Activated T-helper 1 cell treated with anti-CD3 and anti-CD28 coated beads, Interleukin-12 subunit alpha, Interleukin-12 subunit beta, Interleukin-2, Interleukin-4 antibody, amounts not matched to agents 30 ng/mL and 10 ng/mL and 1 ng/mL, durations not matched to agents 14 hours and 24 hours and 36 hours (primary cell): ENCODE data around the gene EPS8L1. TPM values are rescaled to one million over a fixed set of nuclear protein-coding genes. Genes with fewer than 3 reads are reported as not detected.
A peak's percentile ranks its signal among the peaks of the same experiment; 100 is the strongest.

Experiments used
- DNase-seq: peaks from one replicate; pipeline ENCODE4 v3.0.0; 2021; ENCODE audit warnings: low spot score
- H3K27ac Mint-ChIP-seq: one replicate; pipeline ENCODE4 v1.8.0; 2021; ENCODE audit warnings: mild to moderate bottlenecking, mixed read lengths
- H3K27me3 Mint-ChIP-seq: one replicate; pipeline ENCODE4 v1.8.0; 2022; ENCODE audit warnings: mild to moderate bottlenecking, moderate library complexity, mixed read lengths; ENCODE audit not compliant: insufficient read depth
- H3K36me3 Mint-ChIP-seq: one replicate; pipeline ENCODE4 v1.8.0; 2021; ENCODE audit warnings: low read depth, mixed read lengths
- H3K4me1 Mint-ChIP-seq: one replicate; pipeline ENCODE4 v1.8.0; 2021; ENCODE audit warnings: low read depth, mixed read lengths
- H3K4me3 Mint-ChIP-seq: one replicate; pipeline ENCODE4 v1.8.0; 2021; ENCODE audit warnings: mild to moderate bottlenecking, moderate library complexity, mixed read lengths
- H3K9me3 Mint-ChIP-seq: one replicate; pipeline ENCODE4 v1.8.0; 2021; ENCODE audit warnings: mixed read lengths
- intact Hi-C: fragments of 100-400 bp; cut with micrococcal nuclease; formaldehyde crosslinking; loops from one replicate; pipeline ENCODE4 v1.15.1; 2024
- total RNA-seq: library from RNA; stranded (reverse); gene quantifications from 2 replicates; pipeline ENCODE4 v1.2.3, GENCODE V29; 2022

Gene EPS8L1
- total RNA-seq, 1 donor from 2014 or later = 6.0 TPM

DNA sequence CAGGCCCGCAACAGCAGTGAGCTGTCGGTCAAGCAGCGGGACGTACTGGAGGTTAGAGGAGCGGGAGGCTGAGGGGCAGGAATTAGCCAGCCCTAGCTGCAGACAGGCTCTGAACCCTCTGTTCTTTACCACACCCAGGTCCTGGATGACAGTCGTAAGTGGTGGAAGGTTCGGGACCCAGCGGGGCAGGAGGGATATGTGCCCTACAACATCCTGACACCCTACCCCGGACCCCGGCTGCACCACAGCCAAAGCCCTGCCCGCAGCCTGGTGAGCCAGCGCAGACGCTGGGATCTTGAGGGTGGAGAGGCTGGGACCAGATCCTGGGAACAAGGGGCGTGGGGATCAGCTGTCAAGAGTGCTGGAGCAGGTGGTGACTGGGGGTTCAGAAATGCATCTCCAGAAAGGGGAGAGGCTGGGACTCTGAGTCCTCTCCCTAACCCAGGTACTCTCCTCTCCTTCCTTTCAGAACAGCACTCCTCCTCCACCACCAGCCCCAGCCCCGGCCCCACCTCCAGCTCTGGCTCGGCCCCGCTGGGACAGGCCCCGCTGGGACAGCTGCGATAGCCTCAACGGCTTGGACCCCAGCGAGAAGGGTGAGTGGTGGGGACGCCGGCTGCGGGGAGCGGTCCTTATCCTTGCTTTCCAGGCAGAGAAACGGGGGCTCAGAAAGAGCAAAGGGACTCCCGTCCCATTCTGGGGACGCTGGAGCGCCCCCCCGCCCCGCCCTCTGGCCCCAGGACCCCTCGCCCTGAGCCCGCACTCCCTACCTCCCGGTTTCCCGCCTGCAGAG, 10.4 kb downstream of the EPS8L1 start:
- Mint-ChIP-seq H3K4me3 (no peak overlapping the region), H3K9me3 (no peaks in the 10 kb centered on the region), H3K27me3 (peaks cover 43% of the 10 kb centered on the region), H3K27ac (no peak overlapping the region), H3K36me3 (peaks cover 17% of the 10 kb centered on the region), H3K4me1 (peaks cover 23% of the 10 kb centered on the region)
- DNase-seq = no peak
- intact Hi-C loops = loop anchor here (10.0 kb wide), 3 partner anchors 169 to 921 kb away; partner anchors contain the start of genes PPP6R1 and ZNF784

DNA sequence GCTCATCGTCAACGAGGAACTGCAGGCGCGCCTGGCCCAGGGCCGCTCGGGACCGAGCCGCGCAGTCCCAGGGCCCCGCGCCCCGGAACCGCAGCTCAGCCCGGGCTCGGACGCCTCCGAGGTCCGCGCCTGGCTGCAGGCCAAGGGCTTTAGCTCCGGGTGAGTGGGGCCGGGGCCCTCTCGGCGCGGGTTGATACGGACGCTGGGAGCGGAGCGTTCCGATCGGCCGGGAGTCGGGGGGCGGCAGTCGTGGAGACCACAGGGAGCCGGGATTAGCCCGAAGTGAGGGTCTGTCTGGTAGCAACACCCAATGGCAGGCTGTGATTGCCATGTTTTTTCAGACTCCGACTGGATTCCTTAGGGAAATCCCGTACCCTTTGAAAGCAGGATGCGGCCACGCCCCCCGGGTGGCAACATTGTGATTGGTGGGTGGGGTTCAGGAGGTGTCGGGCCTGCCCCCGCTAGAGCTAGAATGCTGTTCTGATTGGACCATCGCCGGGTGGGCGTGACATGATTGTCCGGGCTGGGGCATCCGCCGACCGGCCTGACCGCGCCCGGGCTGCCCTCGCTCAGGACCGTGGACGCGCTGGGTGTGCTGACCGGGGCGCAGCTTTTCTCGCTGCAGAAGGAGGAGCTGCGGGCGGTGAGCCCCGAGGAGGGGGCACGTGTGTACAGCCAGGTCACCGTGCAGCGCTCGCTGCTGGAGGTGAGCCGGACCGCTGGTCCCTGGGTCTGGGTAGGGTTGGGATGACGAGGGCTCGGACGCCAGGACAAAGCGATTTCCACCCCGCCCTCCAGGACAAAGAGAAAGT, 11.3 kb downstream of the EPS8L1 start:
- no peaks in the 10 kb centered on the region for H3K9me3 Mint-ChIP-seq
- DNase-seq = peak; percentile 28
- peaks cover 23% of the 10 kb centered on the region for H3K4me1 Mint-ChIP-seq
- H3K36me3 Mint-ChIP-seq = peaks cover 17% of the 10 kb centered on the region
- no peak overlapping the region for H3K27ac Mint-ChIP-seq
- H3K27me3 Mint-ChIP-seq = peaks cover 40% of the 10 kb centered on the region
- intact Hi-C loops = loop anchor here (10.0 kb wide), 3 partner anchors 168 to 922 kb away; partner anchors contain the start of genes PPP6R1 and ZNF784
- H3K4me3 Mint-ChIP-seq = peak overlapping the region; percentile 39

DNA sequence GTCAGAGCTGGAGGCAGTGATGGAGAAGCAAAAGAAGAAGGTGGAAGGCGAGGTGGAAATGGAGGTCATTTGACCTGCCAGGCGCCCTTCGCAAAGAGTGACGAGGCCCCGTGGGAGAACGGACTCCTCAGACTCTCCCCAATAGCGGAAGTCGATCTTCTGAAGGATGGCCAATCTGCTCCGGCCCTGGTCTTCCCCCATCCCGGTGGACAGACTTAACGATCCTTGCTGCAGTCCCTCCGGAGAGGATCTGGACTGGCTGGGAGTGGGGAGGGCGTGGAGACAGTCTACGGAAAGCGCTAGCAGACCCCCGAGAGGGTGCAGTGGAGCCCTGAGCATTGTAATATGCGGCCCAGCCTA, 11.9 kb downstream of the EPS8L1 start:
- Mint-ChIP-seq H3K27me3 (peaks cover 36% of the 10 kb centered on the region), H3K27ac (no peak overlapping the region), H3K36me3 (peaks cover 17% of the 10 kb centered on the region), H3K4me3 (peak overlapping the region; percentile 39), H3K9me3 (no peaks in the 10 kb centered on the region), H3K4me1 (peaks cover 20% of the 10 kb centered on the region)
- intact Hi-C loops = loop anchor here (10.0 kb wide), 3 partner anchors 167 to 923 kb away; partner anchors contain the start of genes PPP6R1 and ZNF784
- no peak for DNase-seq

GRCh38 chr19:55088021-55088451, 12.4 kb downstream of the EPS8L1 start:
- intact Hi-C loops = loop anchor here (2.0 to 10.0 kb wide), 4 partner anchors 29 to 923 kb away; partner anchors contain the start of genes PPP1R12C, PPP6R1 and ZNF784
- Mint-ChIP-seq H3K27ac (no peak overlapping the region), H3K36me3 (peaks cover 17% of the 10 kb centered on the region), H3K4me1 (peaks cover 16% of the 10 kb centered on the region), H3K27me3 (peaks cover 32% of the 10 kb centered on the region), H3K4me3 (no peak overlapping the region), H3K9me3 (no peaks in the 10 kb centered on the region)
- no peak for DNase-seq

- Mint-ChIP-seq H3K36me3 (peaks cover 17% of the 10 kb centered on the region), H3K9me3 (no peaks in the 10 kb centered on the region), H3K27ac (no peak overlapping the region), H3K4me3 (peak overlapping the region; percentile 49), H3K4me1 (peaks cover 16% of the 10 kb centered on the region), H3K27me3 (peaks cover 29% of the 10 kb centered on the region)
- DNase-seq = peak; percentile 62
- intact Hi-C loops = loop anchor here (2.0 to 10.0 kb wide), 4 partner anchors 28 to 924 kb away; partner anchors contain the start of genes PPP1R12C, PPP6R1 and ZNF784
Observed at GRCh38 chr19:55088543-55089341, 13.1 kb downstream of the EPS8L1 start.

DNA sequence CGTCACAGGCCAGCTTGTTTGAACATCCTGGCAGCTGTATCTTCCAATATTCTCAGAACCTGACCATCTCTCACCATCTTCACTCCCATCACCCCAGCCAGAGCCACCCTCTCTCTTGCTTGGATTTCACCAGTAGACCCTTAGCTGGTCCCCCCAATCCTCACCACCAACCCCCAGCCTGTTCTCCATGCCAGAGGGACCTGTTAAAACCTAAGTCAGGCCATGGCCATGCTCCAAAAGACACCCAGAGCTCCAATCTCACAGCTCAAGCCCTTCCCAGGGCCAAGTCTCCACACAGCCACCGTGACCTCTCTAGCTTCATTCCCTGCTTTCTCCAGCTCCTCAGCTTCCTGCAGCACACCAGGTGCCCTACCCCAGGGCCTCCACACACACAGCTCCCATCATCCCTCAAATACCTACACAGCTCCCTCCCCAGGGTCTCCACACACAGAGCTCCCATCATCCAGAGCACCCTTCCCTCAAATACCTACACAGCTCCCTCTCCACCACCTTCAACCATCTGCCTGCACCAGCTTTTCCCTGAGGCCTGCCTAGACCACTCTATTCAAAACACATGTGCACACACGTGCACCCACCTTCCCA, 13.8 kb downstream of the EPS8L1 start:
- Mint-ChIP-seq H3K27me3 (peaks cover 22% of the 10 kb centered on the region), H3K36me3 (peaks cover 17% of the 10 kb centered on the region), H3K4me3 (no peak overlapping the region), H3K27ac (no peak overlapping the region), H3K9me3 (no peaks in the 10 kb centered on the region), H3K4me1 (peaks cover 16% of the 10 kb centered on the region)
- no peak for DNase-seq
- intact Hi-C loops = loop anchor here (2.0 to 10.0 kb wide), 4 partner anchors 27 to 925 kb away; partner anchors contain the start of genes PPP1R12C, PPP6R1 and ZNF784

DNA sequence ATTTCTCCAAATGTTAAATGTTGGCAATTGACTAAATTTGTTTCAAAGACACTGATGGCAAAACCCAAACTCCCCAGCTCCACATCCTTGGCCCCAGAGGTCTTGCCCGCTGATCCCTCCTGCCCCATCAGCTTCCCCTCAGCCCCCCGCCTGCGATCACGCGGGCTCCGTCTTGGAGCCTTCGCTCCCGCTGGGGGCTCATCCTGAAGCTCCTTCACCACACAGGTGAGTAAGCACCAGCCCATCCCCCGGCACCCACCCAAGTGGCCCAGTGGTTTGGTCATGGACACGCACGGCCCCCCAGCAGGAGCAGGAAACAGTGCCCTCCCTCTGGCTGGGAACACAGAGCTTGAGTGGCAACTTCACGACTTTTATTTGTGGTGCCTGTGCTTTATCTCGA, 14.9 kb downstream of the EPS8L1 start:
- H3K4me1 Mint-ChIP-seq = peaks cover 16% of the 10 kb centered on the region
- no peak overlapping the region for H3K27ac Mint-ChIP-seq
- peaks cover 13% of the 10 kb centered on the region for H3K27me3 Mint-ChIP-seq
- no peaks in the 10 kb centered on the region for H3K9me3 Mint-ChIP-seq
- intact Hi-C loops = no loop called here
- DNase-seq = no peak
- H3K4me3 Mint-ChIP-seq = no peak overlapping the region
- peaks cover 20% of the 10 kb centered on the region for H3K36me3 Mint-ChIP-seq

DNA sequence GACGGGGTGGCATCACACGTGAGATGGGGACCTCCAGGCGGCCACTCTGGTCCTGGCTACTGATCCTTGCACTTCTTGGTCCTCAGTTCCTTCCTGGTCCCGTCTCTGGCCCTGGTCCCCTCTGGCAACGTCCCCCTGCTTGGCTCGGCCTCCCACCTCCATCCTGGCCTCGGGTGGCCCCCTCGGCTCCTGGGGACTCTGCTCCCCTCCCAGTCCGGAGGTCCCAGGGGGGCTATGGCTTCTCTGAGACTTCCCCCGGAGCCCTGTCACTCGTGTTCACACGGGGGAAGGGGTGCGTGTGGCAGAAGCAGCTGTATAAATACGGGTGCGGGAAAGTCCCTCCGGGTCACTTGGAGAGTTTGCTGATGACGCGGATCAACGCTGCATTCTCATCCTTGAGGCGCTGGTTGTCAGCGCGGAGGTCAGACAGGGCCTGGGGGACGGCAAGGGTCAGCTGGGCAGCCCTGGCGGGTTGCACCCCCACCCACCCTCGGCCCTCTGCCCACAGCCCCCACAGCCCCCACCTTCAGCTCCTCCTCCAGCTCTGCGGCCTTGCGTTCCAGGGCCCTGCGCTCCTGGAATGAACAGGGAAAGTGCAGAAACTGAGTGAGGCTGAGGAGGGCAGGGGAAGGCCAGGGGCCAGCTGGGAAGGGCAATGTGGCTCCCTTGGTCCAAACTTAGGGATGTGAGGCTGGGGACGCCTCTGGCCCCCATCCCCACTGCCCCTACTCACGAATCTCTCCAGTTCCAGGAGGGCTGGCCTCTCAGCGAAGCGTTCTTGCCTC, 15.6 kb downstream of the EPS8L1 start:
- DNase-seq = no peak
- H3K36me3 Mint-ChIP-seq = peaks cover 20% of the 10 kb centered on the region
- no peaks in the 10 kb centered on the region for H3K9me3 Mint-ChIP-seq
- H3K4me3 Mint-ChIP-seq = no peak overlapping the region
- peaks cover 16% of the 10 kb centered on the region for H3K4me1 Mint-ChIP-seq
- peaks cover 10% of the 10 kb centered on the region for H3K27me3 Mint-ChIP-seq
- no peak overlapping the region for H3K27ac Mint-ChIP-seq
- intact Hi-C loops = no loop called here

- Mint-ChIP-seq H3K9me3 (no peaks in the 10 kb centered on the region), H3K4me3 (no peak overlapping the region), H3K4me1 (peaks cover 16% of the 10 kb centered on the region), H3K27ac (no peak overlapping the region), H3K27me3 (peaks cover 10% of the 10 kb centered on the region), H3K36me3 (peaks cover 20% of the 10 kb centered on the region)
- intact Hi-C loops = no loop called here
- no peak for DNase-seq
Observed at GRCh38 chr19:55091955-55092354, 16.3 kb downstream of the EPS8L1 start.

GRCh38 chr19:55092423-55093318, 17.0 kb downstream of the EPS8L1 start:
- Mint-ChIP-seq H3K4me3 (no peak overlapping the region), H3K4me1 (peaks cover 11% of the 10 kb centered on the region), H3K9me3 (no peaks in the 10 kb centered on the region), H3K27me3 (peaks cover 8% of the 10 kb centered on the region), H3K36me3 (peaks cover 20% of the 10 kb centered on the region), H3K27ac (no peak overlapping the region)
- intact Hi-C loops = no loop called here
- DNase-seq = no peak
